D721Med (cell line): ENCODE data around the gene POSTN.

Experiments
- DNase-seq: peaks from one replicate; pipeline ENCODE4 v3.0.0; 2011; ENCODE audit warnings: low spot score; ENCODE audit not compliant: insufficient read length
- FAIRE-seq: peaks from 2 replicates; lab custom pipeline; 2011; peaks lifted over from hg19 to GRCh38; lab: Jason Lieb, UNC
- TF ChIP-seq, protein P1 (sequence below): IDR thresholded peaks from 2 replicates; pipeline ENCODE4 v1.5.1; 2012; ENCODE audit warnings: mild to moderate bottlenecking, control low read depth; ENCODE audit not compliant: insufficient read depth; ENCODE audit errors: missing control alignments

Gene POSTN

DNA sequence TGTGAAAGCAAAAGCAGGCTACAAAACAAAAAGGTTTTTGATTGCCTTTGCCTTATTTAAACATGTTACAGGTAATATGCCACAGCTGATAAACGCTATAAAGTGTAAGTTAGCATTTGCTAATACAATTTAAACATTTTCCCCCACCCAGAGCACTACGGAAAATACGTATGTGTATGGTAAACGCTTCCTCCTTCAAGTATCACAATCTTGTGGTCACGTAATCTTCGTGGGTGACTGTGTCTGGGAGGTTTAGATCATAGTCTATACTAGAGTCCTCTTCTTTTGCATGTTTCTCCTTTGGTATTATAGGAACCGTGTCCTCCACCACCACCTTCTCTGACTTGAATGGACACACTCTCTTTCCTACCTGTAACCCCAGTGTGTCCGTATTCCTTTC is 38.1 kb upstream of the POSTN start:
- FAIRE-seq (no peak), DNase-seq (no peak)
- TF ChIP-seq, protein P1, sequence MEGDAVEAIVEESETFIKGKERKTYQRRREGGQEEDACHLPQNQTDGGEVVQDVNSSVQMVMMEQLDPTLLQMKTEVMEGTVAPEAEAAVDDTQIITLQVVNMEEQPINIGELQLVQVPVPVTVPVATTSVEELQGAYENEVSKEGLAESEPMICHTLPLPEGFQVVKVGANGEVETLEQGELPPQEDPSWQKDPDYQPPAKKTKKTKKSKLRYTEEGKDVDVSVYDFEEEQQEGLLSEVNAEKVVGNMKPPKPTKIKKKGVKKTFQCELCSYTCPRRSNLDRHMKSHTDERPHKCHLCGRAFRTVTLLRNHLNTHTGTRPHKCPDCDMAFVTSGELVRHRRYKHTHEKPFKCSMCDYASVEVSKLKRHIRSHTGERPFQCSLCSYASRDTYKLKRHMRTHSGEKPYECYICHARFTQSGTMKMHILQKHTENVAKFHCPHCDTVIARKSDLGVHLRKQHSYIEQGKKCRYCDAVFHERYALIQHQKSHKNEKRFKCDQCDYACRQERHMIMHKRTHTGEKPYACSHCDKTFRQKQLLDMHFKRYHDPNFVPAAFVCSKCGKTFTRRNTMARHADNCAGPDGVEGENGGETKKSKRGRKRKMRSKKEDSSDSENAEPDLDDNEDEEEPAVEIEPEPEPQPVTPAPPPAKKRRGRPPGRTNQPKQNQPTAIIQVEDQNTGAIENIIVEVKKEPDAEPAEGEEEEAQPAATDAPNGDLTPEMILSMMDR, result no peak

DNA sequence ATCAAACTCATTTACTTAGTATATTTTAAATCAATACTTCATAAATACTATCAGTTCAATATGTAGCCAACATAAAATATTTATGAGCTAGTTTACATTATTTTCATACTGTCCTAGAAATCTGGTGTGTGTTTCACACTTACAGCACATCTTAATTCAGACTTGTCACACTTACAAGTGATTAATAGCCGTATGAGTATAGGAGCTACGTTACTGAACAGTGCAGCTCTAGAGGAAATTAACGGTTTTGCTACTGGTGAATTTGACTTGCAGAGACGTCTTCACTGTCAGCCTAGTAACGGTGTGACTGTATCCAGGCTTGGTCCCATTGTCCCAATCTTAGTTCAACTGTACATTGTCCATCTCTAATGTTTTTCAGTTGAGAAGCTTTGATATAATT is 33.7 kb upstream of the POSTN start:
- DNase-seq (no peak), FAIRE-seq (no peak)
- TF ChIP-seq, protein P1, result no peak

DNA sequence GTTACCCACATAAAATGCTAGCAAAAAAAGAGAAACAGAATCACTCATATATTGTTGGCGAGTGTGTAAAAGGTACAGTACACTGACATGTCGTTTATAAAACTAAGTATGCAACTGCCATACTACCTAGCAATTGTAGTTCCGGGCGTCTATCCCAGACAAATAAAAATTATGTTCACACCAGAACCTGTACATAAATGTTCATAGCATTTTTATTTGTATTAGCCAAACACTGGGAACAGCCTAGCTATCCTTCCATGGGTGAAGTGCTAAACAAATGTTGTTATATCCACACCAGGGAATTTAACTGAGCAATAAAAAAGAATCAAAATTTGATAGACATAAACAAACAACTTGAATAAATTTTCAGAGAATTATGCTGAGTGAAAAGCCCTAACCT is 28.9 kb upstream of the POSTN start:
- DNase-seq (no peak), FAIRE-seq (no peak)
- TF ChIP-seq, protein P1, result no peak

DNA sequence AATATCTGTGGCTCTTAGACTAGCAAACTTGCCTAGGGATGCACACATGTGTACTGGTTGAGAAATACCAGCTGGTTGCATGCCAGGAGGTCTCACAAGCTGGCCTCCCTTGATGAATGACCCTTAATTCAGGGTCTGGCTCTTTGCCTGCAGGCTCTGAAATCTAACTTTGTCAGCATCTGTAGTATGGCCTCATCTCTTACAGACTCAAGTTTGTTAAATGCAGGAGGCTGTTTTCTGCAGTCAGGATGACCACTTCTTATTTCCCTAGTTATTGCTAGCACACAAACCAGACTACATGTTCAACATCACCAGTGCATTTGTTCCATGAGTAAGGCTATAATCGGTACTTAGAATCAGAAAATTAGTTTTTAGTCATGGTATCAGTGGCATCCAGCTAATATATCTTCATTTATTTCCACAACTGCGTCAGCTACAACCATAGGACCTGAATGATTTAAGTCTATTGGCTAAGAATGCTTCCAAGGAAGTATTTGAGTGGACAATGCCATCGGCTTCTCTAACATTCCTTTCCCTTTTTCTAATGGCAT is 23.3 kb upstream of the POSTN start:
- DNase-seq, result no peak
- FAIRE-seq, result no peak
- TF ChIP-seq, protein P1, result no peak

DNA sequence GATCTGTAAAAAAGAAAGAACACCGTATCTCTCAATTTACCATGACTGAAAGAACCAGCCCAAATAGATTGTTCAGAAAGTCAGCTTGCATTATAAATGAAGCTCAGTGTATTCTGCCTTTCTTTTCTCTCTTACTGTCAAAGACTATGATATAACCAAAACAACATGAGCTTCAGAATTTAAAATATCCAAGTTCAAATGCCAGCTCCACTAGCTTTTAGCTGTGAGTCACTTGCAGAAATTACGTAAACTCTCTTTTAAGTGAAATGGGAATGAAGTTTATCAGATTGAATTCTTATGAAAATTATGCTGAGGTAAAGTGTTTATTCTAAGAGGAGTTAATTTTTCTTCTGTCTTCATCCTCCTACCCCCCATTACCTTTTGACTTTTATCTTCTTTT is 20.0 kb upstream of the POSTN start:
- TF ChIP-seq, protein P1, result no peak
- no peak for DNase-seq
- FAIRE-seq, result no peak

DNA sequence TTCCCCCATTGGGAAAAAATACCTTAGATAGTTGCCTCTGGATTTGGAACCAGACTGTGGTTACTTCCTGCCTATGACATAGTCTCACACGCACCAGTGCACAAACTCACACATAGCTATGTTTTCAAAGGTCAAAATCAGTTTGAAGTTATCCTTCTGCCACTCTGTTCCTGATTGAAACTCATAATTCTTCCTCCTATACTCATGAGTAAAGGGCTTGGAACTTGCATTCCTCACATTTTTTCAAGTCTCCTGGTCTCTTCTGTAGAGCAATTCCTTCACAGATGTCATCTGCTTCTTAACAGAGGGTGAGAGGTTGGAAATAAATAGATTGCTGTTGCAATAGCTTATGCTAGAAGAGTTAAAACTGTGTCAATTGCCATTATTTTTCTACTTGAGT is 18.6 kb upstream of the POSTN start:
- TF ChIP-seq, protein P1, result no peak
- DNase-seq (no peak), FAIRE-seq (no peak)

DNA sequence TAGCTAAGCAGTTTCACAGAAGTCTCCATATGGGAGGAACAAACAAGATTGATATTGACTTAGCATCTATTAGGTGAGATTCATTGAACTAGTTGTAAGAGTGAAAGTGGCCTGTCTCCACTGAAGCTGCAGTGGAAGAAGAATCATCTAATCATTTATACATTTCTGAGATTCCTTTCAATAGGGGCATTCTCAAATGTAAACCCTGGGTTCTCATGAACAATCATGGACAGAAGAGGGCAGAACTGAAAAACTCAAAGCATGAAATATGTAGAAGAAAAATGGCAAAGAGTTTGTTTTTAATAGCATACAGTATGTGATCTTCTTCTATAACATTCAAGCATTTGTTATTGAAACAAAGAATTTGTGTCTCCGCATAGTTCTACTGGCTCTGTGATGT is 17.6 kb upstream of the POSTN start:
- FAIRE-seq, result no peak
- TF ChIP-seq, protein P1, result no peak
- DNase-seq, result no peak
